CD4-positive, alpha-beta T cell treated with Interleukin-17A for 4 hours (primary cell): ENCODE results near the gene FAM135A.
A peak's percentile ranks its signal among the peaks of the same experiment; 100 is the strongest.
"Not testable (repeated sequence)": the region's sequence is repeated elsewhere in the genome, so short reads cannot be mapped to it uniquely, and the experiment has no call there.

Source experiments
- DNase-seq: peaks from one replicate; pipeline ENCODE4 v3.0.0-alpha.2; 2020; ENCODE audit warnings: mixed read lengths

The FAM135A gene

DNA sequence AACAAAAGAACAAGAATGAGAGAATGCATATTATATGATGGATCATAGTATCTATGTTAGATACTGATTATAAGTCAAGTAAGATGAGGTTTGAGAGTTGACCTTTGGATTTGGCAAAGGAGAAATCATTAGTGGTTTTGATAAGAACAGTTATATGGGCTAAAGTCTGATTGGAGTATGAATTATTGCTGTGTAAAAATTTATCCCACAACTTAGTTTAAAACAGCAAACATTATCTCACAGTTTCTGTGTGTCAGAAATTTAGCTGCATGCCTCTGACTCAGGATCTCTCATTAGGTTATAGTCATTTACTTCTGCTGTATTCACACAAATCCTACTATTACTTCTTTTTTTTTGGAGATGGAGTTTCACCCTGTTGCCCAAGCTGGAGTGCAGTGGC lies 56.7 kb downstream of the FAM135A start:
- DNase-seq, result no peak

- DNase-seq, result not testable (repeated sequence)
Observed at GRCh38 chr6:70470510-70470909, 57.2 kb downstream of the FAM135A start.

DNA sequence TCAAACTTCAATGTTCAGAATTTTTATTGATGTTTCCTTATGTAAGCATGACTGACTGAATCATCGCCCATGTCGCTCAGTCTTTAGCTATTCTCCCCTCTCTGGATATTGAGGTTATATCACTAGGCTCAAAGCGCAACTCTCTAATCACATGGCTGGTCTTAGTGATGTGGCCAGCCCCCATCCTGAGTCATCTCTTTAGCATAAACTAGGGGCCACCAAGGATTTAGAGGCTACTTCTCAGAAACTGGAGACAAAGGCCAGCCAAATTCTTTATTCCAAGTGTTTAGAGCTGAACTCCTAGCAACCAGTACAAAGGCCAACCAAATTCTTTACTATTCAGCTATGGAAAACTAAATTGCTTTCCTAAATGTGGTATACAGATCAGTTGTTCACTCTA lies 61.4 kb downstream of the FAM135A start:
- DNase-seq, result no peak

- no peak for DNase-seq
Observed at GRCh38 chr6:70479236-70479635, 65.9 kb downstream of the FAM135A start.

DNA sequence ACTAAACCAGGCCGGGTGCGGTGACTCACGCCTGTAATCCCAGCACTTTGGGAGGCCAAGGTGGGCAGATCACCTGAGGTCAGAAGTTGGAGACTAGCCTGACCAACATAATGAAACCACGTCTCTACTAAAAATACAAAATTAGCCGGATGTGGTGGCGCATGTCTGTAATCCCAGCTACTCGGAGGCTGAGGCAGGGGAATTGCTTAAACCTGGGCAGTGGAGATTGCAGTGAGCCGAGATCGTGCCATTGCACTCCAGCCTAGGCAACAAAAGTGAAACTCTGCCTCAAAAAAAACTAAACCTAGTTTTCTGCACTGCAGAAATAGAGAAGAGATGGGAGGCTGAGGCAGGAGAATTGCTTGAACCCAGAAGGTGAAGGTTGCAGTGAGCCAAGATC lies 73.3 kb downstream of the FAM135A start:
- DNase-seq, result not testable (repeated sequence)

GRCh38 chr6:70489364-70489763 lies 76.1 kb downstream of the FAM135A start:
- no peak for DNase-seq

- DNase-seq, result no peak
Observed at GRCh38 chr6:70494833-70495232, 81.5 kb downstream of the FAM135A start.

- DNase-seq, result not testable (repeated sequence)
Observed at GRCh38 chr6:70495790-70496189, 82.5 kb downstream of the FAM135A start.

DNA sequence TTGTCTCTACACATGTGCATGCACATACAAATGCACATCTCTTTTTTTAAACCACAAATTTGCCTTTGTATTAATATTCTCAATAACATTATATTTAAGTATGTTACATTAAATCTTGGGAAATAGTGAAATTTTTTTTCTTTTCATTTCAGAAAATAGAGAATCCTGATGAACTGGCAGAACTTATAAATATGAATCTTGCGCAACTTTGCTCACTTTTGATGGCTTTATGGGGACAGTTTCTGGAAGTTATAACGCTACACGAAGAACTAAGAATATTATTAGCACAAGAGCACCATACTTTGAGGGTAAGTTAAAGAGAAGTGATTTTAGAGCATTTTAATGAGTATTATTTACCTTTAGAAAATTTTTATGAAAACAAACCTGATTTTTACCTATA lies 89.2 kb downstream of the FAM135A start:
- no peak for DNase-seq

GRCh38 chr6:70503813-70504465 lies 90.6 kb downstream of the FAM135A start:
- DNase-seq, result no peak

GRCh38 chr6:70506321-70506720 lies 93.0 kb downstream of the FAM135A start:
- DNase-seq, result no peak

GRCh38 chr6:70507161-70507560 lies 93.9 kb downstream of the FAM135A start:
- no peak for DNase-seq

DNA sequence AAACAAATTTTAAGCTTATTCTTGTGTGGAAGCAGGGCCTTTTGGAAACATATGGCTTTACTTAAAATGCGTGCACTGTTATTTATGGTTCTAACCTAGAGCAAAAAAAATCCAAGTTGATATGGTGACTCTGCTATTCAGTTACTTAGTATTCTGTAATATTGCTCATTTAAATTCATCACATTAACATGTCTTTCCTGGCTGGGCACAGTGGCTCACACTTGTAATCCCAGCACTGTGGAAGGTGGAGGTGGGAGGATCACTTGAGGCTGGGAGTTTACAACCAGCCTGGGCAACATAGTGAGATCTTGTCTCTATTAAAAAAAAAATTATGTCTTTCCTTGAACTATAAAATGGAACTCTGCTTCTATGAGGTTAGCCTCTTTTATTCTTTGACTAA lies 95.6 kb downstream of the FAM135A start:
- DNase-seq, result no peak

GRCh38 chr6:70510600-70510999 lies 97.3 kb downstream of the FAM135A start:
- no peak for DNase-seq

GRCh38 chr6:70518723-70519122 lies 105.4 kb downstream of the FAM135A start:
- no peak for DNase-seq

- DNase-seq, result peak; percentile 8
Observed at GRCh38 chr6:70520575-70520974, 107.3 kb downstream of the FAM135A start.

DNA sequence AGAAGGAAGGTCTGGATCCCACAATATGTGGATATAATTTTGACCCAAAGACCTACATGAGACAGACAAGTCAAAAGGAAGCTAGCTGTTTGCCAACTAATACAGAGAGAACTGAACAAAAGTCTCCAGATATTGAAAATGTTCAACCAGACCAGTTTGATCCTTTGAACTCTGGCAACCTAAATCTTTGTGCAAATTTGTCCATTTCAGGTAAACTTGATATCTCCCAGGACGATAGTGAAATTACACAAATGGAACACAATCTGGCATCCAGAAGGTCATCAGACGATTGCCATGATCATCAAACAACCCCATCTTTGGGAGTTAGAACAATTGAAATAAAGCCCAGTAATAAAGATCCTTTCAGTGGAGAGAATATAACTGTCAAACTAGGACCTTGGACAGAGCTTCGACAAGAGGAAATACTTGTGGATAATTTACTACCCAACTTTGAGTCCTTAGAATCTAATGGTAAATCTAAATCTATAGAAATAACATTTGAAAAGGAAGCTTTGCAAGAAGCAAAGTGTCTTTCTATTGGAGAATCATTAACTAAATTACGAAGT lies 111.5 kb downstream of the FAM135A start:
- DNase-seq, result no peak

GRCh38 chr6:70527071-70527737 lies 113.9 kb downstream of the FAM135A start:
- no peak for DNase-seq

DNA sequence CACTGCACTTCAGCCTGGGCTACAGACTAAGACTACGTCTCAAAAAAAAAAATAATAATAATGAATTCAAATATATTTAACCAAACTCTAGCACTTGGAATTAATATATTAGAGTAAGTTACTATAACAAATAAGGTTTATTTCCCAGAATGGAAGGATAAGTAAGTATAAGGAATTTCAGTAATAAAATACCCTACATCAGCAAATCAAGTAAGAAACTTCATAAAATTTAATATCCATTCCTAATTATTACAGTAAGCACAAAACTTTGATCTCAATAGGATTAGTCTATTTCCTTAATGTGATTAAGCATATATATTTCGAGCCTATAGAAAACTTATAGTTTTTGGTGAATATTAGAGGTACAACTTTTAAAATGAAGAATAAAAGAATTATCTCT lies 116.7 kb downstream of the FAM135A start:
- no peak for DNase-seq

- DNase-seq, result no peak
Observed at GRCh38 chr6:70531133-70531532, 117.8 kb downstream of the FAM135A start.

DNA sequence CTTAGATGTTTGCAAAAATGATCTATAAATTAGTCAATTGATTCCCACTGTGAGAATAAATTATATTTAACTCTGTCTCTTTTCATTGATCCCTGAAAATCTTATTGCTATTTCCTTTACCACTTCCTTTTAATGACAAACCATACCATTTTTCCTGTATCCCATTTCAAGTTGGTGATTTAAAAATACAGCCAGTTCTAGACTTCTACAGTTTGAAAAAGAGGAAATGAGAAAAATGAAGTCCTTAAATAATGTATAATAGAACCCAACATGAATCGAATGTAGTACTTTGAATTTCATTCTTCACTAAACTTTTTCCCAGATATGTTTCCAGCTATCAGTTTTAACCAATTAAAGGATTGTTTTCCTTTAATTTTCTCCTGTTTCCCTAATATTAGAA lies 124.0 kb downstream of the FAM135A start:
- DNase-seq, result no peak

- DNase-seq, result no peak
Observed at GRCh38 chr6:70538376-70538775, 125.1 kb downstream of the FAM135A start.

DNA sequence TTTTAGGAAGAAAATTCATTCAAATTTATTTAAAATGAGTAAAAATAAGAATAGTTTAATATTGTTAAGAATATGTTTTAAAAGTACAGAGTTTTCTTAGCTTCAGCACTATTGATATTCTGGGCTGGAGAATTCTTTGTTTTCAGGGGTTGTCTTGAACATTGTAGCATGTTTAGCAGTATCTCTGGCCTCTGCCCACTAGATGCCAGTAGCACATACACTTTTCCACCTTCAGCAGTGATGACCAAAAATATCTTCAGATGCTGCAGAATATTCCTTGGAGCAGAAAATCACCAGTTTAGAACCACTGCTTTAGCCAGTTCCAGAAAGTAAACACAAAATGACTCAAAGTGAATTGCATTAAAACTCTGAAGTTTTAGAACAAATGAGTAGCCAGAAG lies 134.0 kb downstream of the FAM135A start:
- peak; percentile 11 for DNase-seq

DNA sequence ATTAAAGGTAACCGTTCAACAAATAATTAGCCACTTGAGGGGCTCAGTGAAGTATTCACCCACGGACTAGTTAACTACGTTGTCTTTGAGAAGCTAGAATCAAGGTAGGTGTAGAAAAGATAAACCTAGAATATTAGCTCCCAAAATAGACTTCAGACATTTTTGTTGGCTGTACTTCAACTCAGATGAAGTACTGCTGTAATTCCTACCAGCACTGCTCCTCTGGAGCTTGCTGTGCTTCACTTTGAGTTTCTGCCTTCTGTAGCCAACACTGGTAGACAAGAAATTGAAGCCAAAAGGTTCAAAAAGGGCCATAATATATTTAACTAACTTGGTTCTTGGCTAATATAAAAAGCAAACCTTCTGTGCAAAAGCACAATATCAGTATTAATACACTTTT lies 134.6 kb downstream of the FAM135A start:
- DNase-seq, result no peak

DNA sequence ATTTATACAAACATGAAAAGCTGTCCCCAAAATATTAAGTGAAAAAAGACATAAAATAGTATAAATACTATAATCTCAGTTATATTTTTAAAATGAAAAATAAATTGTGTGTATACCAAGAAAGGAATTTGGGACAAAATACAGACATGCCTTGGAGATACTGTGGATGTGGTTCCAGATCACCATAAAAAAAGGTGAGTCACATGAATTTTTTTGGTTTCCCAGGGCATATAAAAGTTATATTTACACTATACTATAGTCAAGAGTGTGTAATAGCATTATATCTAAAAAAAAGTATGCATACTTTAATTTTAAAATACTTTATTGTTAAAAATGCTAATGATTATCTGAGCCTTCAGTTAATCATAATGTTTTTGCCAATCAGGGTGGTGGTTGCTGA lies 136.0 kb downstream of the FAM135A start:
- DNase-seq, result no peak
